ENCODE data around the gene SLC2A1.
"Not testable (repeated sequence)": the region's sequence is repeated elsewhere in the genome, so short reads cannot be mapped to it uniquely, and the experiment has no call there.

The SLC2A1 gene

GRCh38 chr1:42927274-42927841, 31.3 kb downstream of the SLC2A1 start:
- DNase-seq, result no peak

GRCh38 chr1:42926879-42927242, 31.8 kb downstream of the SLC2A1 start:
- DNase-seq, result no peak

GRCh38 chr1:42926235-42926878, 32.3 kb downstream of the SLC2A1 start:
- DNase-seq, result no peak

- DNase-seq, result no peak
Measured at GRCh38 chr1:42924851-42925760, 33.6 kb downstream of the SLC2A1 start.

GRCh38 chr1:42924082-42924850, 34.4 kb downstream of the SLC2A1 start:
- peak; percentile 99 for DNase-seq

- no peak for DNase-seq
Measured at GRCh38 chr1:42923367-42924081, 35.1 kb downstream of the SLC2A1 start.

GRCh38 chr1:42922687-42923366, 35.8 kb downstream of the SLC2A1 start:
- DNase-seq, result peak; percentile 79

- DNase-seq, result no peak
Measured at GRCh38 chr1:42921769-42922168, 36.9 kb downstream of the SLC2A1 start.

GRCh38 chr1:42919651-42920050, 39.0 kb downstream of the SLC2A1 start:
- DNase-seq, result not testable (repeated sequence)

GRCh38 chr1:42917241-42917495, 41.5 kb downstream of the SLC2A1 start:
- no peak for DNase-seq

- DNase-seq, result no peak
Measured at GRCh38 chr1:42915456-42915855, 43.2 kb downstream of the SLC2A1 start.

- DNase-seq, result no peak
Measured at GRCh38 chr1:42914092-42914627, 44.5 kb downstream of the SLC2A1 start.

- peak; percentile 87 for DNase-seq
Measured at GRCh38 chr1:42913426-42914091, 45.1 kb downstream of the SLC2A1 start.

- DNase-seq, result no peak
Measured at GRCh38 chr1:42910985-42911384, 47.7 kb downstream of the SLC2A1 start.

- DNase-seq, result no peak
Measured at GRCh38 chr1:42908046-42908445, 50.6 kb downstream of the SLC2A1 start.

GRCh38 chr1:42904434-42904833, 54.2 kb downstream of the SLC2A1 start:
- DNase-seq, result no peak

- DNase-seq, result not testable (repeated sequence)
Measured at GRCh38 chr1:42899960-42900359, 58.7 kb downstream of the SLC2A1 start.

- peak; percentile 64 for DNase-seq
Measured at GRCh38 chr1:42891465-42892138, 67.1 kb downstream of the SLC2A1 start.

GRCh38 chr1:42889264-42889663, 69.4 kb downstream of the SLC2A1 start:
- no peak for DNase-seq

- no peak for DNase-seq
Measured at GRCh38 chr1:42888013-42888633, 70.5 kb downstream of the SLC2A1 start.
